H1 (cell line): Measurements from ENCODE around the gene ELL. TPM values are rescaled to one million over a fixed set of nuclear protein-coding genes. Genes with fewer than 3 reads are reported as not detected.

Experiments used
- BACH1 ChIP-seq: IDR thresholded peaks from 2 replicates; pipeline ENCODE4 v1.6.1; 2012; ENCODE audit warnings: low read length, improper control_type of control experiment
- BCL11A ChIP-seq, 2 experiments: IDR thresholded peaks; one replicate each; pipeline ENCODE4 v1.6.1; 2011; ENCODE audit warnings: low read depth in 2 of 2, low read length in 2 of 2, mild to moderate bottlenecking in 2 of 2
- CTBP2 ChIP-seq: IDR thresholded peaks from 2 replicates; pipeline ENCODE4 v1.7.0; 2011; ENCODE audit warnings: borderline replicate concordance, mild to moderate bottlenecking, moderate library complexity, mixed read lengths, low read length; ENCODE audit not compliant: insufficient read depth, insufficient read length
- GABPA ChIP-seq: IDR thresholded peaks from 2 replicates; pipeline ENCODE4 v1.6.1; 2011; ENCODE audit warnings: mild to moderate bottlenecking, low read length, moderate library complexity, borderline replicate concordance; ENCODE audit not compliant: insufficient read depth
- HDAC2 ChIP-seq, 2 experiments: fragments of 300-600 bp in 1 of 2; sonication (generic) in 1 of 2; IDR thresholded peaks; 2 replicates each; pipeline ENCODE4 v1.6.1; 2011 to 2012; ENCODE audit warnings: low read depth in 2 of 2, low read length in 2 of 2, mild to moderate bottlenecking in 2 of 2, moderate library complexity in 2 of 2, borderline replicate concordance in 1 of 2, inconsistent platforms in 1 of 2
- NRF1 ChIP-seq: IDR thresholded peaks from 2 replicates; pipeline ENCODE4 v1.6.1; 2011; ENCODE audit warnings: mild to moderate bottlenecking, low read depth, low read length, improper control_type of control experiment
- POLR2A ChIP-seq, 2 experiments: IDR thresholded peaks; 1 replicate in 1 of 2; 2 replicates in 1 of 2; pipeline ENCODE4 v1.6.1; 2011; ENCODE audit warnings: low read depth in 2 of 2, low read length in 2 of 2, mild to moderate bottlenecking in 2 of 2; ENCODE audit errors: control extremely low read depth in 1 of 2
- RFX5 ChIP-seq: IDR thresholded peaks from 2 replicates; pipeline ENCODE4 v1.6.1; 2011; ENCODE audit warnings: low read depth, low read length, improper control_type of control experiment, borderline replicate concordance
- SIX5 ChIP-seq: IDR thresholded peaks from 2 replicates; pipeline ENCODE4 v1.6.1; 2011; ENCODE audit warnings: mild to moderate bottlenecking, low read depth, low read length
- polyA plus RNA-seq, 7 experiments: library from polyadenylated mRNA; depleted of rRNA in 3 of 7; stranded (reverse) in 5 of 7; unstranded in 2 of 7; fragments of >200 nt in 5 of 7; fragments of 200-250 nt in 2 of 7; gene quantifications; 1 replicate in 5 of 7; 2 replicates in 1 of 7; 4 replicates in 1 of 7; pipeline versions ENCODE4 v1.2.1 to v1.2.3, GENCODE V29; 2011 to 2013; ENCODE audit warnings: missing spikeins in 2 of 7, mixed read lengths in 2 of 7
- total RNA-seq: library from RNA; stranded (reverse); fragmentation: NEBNext Ultra II Directional; extraction: Animal tissue kit (Norgen Biotek cat#: 25700); gene quantifications from 2 replicates; pipeline ENCODE4 v1.2.1, GENCODE V29; 2021
- TF ChIP-seq, protein P1 (sequence below): fragments of 300-600 bp; sonication (generic); IDR thresholded peaks from 2 replicates; pipeline ENCODE4 v1.7.1; 2012; ENCODE audit warnings: low read length, moderate library complexity, mild to moderate bottlenecking, inconsistent platforms; ENCODE audit not compliant: insufficient replicate concordance

Gene ELL
- total and polyA plus RNA-seq, 2 of the 8 experiments (the other 6 are each of a cell fraction or from before 2014, with no cell fraction given), result 5.2 to 10.5 TPM

DNA sequence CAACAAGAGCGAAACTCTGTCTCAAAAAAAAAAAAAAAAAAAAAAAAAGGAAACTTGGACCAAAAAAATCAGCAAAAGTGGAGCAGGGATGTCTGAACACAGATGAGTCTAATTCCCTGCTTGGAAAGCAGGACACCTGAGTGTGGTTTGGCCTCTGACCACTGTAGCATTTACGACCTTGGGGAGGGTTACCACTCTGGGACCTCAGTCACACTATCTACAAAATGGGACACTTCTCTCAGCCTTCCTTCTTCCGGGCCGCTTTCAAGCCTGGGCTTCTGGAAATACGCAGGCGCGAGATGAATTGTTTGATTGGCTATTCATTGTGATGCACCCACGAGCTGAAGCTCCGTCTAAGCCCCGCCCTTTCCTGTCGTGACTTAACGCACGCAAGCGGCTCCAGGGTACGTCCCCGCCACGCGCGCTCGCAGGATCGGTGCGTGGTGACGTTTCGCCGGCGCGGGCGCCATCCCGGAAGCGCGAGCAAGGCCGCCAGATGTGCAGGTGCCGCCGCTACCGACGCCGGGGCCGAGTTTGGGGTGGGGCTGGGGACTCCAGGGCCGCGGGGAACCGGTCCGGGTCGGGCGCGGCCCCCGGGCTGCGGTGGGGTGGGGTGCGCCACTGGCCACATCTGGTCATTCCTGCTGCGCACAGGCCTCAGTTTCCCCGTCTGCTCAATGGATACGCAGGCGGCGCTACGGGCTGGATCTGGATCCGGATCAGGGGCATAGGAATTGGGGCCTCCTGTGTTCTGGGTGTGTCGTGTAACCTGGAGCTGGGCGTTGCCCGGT is 35.7 kb upstream of the ELL start, which contains the start of gene KXD1 (continued):
- TF ChIP-seq, protein P1, sequence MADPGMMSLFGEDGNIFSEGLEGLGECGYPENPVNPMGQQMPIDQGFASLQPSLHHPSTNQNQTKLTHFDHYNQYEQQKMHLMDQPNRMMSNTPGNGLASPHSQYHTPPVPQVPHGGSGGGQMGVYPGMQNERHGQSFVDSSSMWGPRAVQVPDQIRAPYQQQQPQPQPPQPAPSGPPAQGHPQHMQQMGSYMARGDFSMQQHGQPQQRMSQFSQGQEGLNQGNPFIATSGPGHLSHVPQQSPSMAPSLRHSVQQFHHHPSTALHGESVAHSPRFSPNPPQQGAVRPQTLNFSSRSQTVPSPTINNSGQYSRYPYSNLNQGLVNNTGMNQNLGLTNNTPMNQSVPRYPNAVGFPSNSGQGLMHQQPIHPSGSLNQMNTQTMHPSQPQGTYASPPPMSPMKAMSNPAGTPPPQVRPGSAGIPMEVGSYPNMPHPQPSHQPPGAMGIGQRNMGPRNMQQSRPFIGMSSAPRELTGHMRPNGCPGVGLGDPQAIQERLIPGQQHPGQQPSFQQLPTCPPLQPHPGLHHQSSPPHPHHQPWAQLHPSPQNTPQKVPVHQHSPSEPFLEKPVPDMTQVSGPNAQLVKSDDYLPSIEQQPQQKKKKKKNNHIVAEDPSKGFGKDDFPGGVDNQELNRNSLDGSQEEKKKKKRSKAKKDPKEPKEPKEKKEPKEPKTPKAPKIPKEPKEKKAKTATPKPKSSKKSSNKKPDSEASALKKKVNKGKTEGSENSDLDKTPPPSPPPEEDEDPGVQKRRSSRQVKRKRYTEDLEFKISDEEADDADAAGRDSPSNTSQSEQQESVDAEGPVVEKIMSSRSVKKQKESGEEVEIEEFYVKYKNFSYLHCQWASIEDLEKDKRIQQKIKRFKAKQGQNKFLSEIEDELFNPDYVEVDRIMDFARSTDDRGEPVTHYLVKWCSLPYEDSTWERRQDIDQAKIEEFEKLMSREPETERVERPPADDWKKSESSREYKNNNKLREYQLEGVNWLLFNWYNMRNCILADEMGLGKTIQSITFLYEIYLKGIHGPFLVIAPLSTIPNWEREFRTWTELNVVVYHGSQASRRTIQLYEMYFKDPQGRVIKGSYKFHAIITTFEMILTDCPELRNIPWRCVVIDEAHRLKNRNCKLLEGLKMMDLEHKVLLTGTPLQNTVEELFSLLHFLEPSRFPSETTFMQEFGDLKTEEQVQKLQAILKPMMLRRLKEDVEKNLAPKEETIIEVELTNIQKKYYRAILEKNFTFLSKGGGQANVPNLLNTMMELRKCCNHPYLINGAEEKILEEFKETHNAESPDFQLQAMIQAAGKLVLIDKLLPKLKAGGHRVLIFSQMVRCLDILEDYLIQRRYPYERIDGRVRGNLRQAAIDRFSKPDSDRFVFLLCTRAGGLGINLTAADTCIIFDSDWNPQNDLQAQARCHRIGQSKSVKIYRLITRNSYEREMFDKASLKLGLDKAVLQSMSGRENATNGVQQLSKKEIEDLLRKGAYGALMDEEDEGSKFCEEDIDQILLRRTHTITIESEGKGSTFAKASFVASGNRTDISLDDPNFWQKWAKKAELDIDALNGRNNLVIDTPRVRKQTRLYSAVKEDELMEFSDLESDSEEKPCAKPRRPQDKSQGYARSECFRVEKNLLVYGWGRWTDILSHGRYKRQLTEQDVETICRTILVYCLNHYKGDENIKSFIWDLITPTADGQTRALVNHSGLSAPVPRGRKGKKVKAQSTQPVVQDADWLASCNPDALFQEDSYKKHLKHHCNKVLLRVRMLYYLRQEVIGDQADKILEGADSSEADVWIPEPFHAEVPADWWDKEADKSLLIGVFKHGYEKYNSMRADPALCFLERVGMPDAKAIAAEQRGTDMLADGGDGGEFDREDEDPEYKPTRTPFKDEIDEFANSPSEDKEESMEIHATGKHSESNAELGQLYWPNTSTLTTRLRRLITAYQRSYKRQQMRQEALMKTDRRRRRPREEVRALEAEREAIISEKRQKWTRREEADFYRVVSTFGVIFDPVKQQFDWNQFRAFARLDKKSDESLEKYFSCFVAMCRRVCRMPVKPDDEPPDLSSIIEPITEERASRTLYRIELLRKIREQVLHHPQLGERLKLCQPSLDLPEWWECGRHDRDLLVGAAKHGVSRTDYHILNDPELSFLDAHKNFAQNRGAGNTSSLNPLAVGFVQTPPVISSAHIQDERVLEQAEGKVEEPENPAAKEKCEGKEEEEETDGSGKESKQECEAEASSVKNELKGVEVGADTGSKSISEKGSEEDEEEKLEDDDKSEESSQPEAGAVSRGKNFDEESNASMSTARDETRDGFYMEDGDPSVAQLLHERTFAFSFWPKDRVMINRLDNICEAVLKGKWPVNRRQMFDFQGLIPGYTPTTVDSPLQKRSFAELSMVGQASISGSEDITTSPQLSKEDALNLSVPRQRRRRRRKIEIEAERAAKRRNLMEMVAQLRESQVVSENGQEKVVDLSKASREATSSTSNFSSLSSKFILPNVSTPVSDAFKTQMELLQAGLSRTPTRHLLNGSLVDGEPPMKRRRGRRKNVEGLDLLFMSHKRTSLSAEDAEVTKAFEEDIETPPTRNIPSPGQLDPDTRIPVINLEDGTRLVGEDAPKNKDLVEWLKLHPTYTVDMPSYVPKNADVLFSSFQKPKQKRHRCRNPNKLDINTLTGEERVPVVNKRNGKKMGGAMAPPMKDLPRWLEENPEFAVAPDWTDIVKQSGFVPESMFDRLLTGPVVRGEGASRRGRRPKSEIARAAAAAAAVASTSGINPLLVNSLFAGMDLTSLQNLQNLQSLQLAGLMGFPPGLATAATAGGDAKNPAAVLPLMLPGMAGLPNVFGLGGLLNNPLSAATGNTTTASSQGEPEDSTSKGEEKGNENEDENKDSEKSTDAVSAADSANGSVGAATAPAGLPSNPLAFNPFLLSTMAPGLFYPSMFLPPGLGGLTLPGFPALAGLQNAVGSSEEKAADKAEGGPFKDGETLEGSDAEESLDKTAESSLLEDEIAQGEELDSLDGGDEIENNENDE, result no peak
- peak; percentile 98 to 99; a peak in 3 of 4 replicates for TF ChIP-seq HDAC2 (IDR thresholded peaks at IDR 0.05; ENCODE audit: borderline replicate concordance in 1 of 2, low read depth in 2 of 2, low read length in 2 of 2)
- TF ChIP-seq CTBP2, result no peak
- peak; percentile 96 for TF ChIP-seq BACH1
- TF ChIP-seq RFX5, result no peak
- TF ChIP-seq BCL11A (IDR thresholded peaks at IDR 0.05; ENCODE audit: low read depth in 2 of 2, low read length in 2 of 2), result no peak
- no peak for TF ChIP-seq SIX5
- TF ChIP-seq POLR2A (IDR thresholded peaks at IDR 0.05; ENCODE audit: control extremely low read depth in 1 of 2, low read depth in 2 of 2, low read length in 2 of 2), result no peak
- no peak for TF ChIP-seq GABPA
- peak; percentile 54 for TF ChIP-seq NRF1
